GM18499 (cell line): ENCODE results near the gene ZBTB34.

Experiments
- ATAC-seq: cut with Tn5 transposase; IDR thresholded peaks from one replicate; pipeline ENCODE4 v1.9.1; 2021; ENCODE audit warnings: moderate number of reproducible peaks; ENCODE audit not compliant: insufficient read depth, unreplicated experiment

Gene ZBTB34

GRCh38 chr9:126842977-126843799 lies 17.3 kb upstream of the ZBTB34 start:
- ATAC-seq, result no peak

- no peak for ATAC-seq
Measured at GRCh38 chr9:126844085-126844484, 16.4 kb upstream of the ZBTB34 start.

- no peak for ATAC-seq
Measured at GRCh38 chr9:126847051-126847450, 13.4 kb upstream of the ZBTB34 start.

GRCh38 chr9:126849591-126850225 lies 10.7 kb upstream of the ZBTB34 start:
- ATAC-seq, result no peak

GRCh38 chr9:126851286-126851880 lies 9.1 kb upstream of the ZBTB34 start:
- ATAC-seq, result no peak

GRCh38 chr9:126852086-126852688 lies 8.3 kb upstream of the ZBTB34 start:
- no peak for ATAC-seq

- ATAC-seq, result no peak
Measured at GRCh38 chr9:126853667-126854066, 6.8 kb upstream of the ZBTB34 start.

GRCh38 chr9:126854734-126855133 lies 5.7 kb upstream of the ZBTB34 start:
- ATAC-seq, result no peak

GRCh38 chr9:126856326-126856877 lies 4.0 kb upstream of the ZBTB34 start:
- ATAC-seq, result no peak

GRCh38 chr9:126857261-126857960 lies 3.0 kb upstream of the ZBTB34 start:
- ATAC-seq, result no peak

GRCh38 chr9:126859111-126859510 lies 1.3 kb upstream of the ZBTB34 start:
- ATAC-seq, result no peak

GRCh38 chr9:126860757-126861466 lies 473 bp downstream of the ZBTB34 start:
- no peak for ATAC-seq

- no peak for ATAC-seq
Measured at GRCh38 chr9:126861707-126862103, 1.3 kb downstream of the ZBTB34 start.

- no peak for ATAC-seq
Measured at GRCh38 chr9:126862104-126862761, 1.8 kb downstream of the ZBTB34 start.

- ATAC-seq, result no peak
Measured at GRCh38 chr9:126864771-126865170, 4.3 kb downstream of the ZBTB34 start.

GRCh38 chr9:126869368-126869767 lies 8.9 kb downstream of the ZBTB34 start:
- no peak for ATAC-seq

GRCh38 chr9:126872516-126872915 lies 12.1 kb downstream of the ZBTB34 start:
- ATAC-seq, result no peak

- ATAC-seq, result no peak
Measured at GRCh38 chr9:126874546-126875314, 14.3 kb downstream of the ZBTB34 start.
